DND-41 (cell line): Measurements from ENCODE around the gene WNK4.

Source experiments
- CTCF ChIP-seq: IDR thresholded peaks from 2 replicates; pipeline ENCODE4 v1.5.1; 2012; ENCODE audit warnings: borderline replicate concordance, low read length, moderate library complexity, mild to moderate bottlenecking; ENCODE audit not compliant: poor library complexity, severe bottlenecking; ENCODE audit errors: extremely low read depth
- EZH2 ChIP-seq: IDR thresholded peaks from 3 replicates; pipeline ENCODE4 v1.6.1; 2012; ENCODE audit warnings: borderline replicate concordance, low read depth, mild to moderate bottlenecking, moderate library complexity, low read length, inconsistent platforms; ENCODE audit not compliant: severe bottlenecking

- TF ChIP-seq EZH2: no peak
- no peak for TF ChIP-seq CTCF
Measured at GRCh38 chr17:42833767-42834422, 53.5 kb downstream of the WNK4 start.
